Hepatocyte (in vitro differentiated cells): ENCODE measurements around the gene ZCCHC3.

Experiments
- EZH2 ChIP-seq: fragments of 200-600 bp; sonication (generic); IDR thresholded peaks from 2 replicates; pipeline ENCODE4 v1.6.1; 2016; ENCODE audit warnings: antibody characterized with exemption, mild to moderate bottlenecking, borderline replicate concordance
- TF ChIP-seq, protein P1 (sequence below): fragments of 200-600 bp; sonication (generic); IDR thresholded peaks from 2 replicates; pipeline ENCODE4 v1.5.1; 2016; ENCODE audit warnings: antibody characterized with exemption, mild to moderate bottlenecking; ENCODE audit not compliant: poor library complexity

DNA sequence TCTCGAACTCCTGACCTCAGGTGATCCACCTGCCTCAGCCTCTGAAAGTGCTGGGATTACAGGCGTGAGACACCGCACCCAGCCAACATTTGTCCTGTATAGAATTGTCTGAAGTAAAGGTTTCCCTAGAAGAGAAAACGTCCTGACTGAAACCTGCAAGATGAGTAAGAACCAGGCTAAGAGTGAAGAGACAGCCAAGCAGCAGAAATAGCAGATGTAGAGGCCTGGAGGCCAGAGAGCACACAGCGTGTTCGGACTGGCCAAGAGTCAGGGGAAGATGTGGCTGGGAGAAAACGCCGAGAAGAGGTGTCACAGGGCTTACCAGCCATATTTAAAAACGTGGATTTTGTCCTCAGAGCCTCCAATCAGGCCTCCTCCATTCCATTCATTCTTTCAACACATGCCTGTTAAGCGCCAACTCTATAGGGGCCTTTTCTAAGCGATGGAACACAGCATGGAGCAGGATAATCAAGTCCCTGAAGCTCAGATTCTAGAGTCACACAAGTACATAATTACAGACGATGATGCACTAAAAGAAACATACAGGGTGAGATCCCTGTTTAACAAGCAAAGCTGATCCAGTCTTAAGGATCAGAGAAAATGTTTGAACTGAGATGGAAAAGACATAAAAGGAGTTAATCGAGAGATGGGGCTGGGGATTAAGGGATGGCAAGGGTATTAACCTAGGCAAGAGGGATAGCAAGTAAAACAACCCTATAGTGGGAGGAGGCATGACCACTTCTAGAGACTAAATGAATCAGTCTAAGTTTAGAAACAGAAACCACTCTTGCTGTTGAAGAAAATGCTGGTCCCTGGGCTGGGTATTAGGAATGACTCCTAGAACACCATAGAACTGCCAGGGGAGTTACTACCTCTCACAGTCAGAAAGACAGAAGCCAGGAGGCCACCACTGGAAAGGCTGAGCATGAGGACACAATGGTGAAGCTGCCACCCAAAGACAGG lies 4.8 kb downstream of the ZCCHC3 start:
- TF ChIP-seq, protein P1, sequence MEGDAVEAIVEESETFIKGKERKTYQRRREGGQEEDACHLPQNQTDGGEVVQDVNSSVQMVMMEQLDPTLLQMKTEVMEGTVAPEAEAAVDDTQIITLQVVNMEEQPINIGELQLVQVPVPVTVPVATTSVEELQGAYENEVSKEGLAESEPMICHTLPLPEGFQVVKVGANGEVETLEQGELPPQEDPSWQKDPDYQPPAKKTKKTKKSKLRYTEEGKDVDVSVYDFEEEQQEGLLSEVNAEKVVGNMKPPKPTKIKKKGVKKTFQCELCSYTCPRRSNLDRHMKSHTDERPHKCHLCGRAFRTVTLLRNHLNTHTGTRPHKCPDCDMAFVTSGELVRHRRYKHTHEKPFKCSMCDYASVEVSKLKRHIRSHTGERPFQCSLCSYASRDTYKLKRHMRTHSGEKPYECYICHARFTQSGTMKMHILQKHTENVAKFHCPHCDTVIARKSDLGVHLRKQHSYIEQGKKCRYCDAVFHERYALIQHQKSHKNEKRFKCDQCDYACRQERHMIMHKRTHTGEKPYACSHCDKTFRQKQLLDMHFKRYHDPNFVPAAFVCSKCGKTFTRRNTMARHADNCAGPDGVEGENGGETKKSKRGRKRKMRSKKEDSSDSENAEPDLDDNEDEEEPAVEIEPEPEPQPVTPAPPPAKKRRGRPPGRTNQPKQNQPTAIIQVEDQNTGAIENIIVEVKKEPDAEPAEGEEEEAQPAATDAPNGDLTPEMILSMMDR: no peak
- no peak for TF ChIP-seq EZH2
